Neural crest cell (in vitro differentiated cells): Measurements from ENCODE around the gene RUNX3. TPM values are rescaled to one million over a fixed set of nuclear protein-coding genes. Genes with fewer than 3 reads are reported as not detected.

ENCODE experiments used
- DNase-seq: peaks from one replicate; pipeline ENCODE4 v3.0.0; 2021; ENCODE audit warnings: low read depth, mixed read lengths, low spot score
- H3K27ac Mint-ChIP-seq: one replicate; pipeline ENCODE4 v1.8.0; 2021; ENCODE audit warnings: mild to moderate bottlenecking, mixed read lengths; ENCODE audit not compliant: unreplicated experiment
- H3K27me3 Mint-ChIP-seq: 2 replicates; pipeline ENCODE4 v1.8.0; 2021; ENCODE audit warnings: low read depth, mild to moderate bottlenecking, mixed read lengths
- H3K36me3 Mint-ChIP-seq: 2 replicates; pipeline ENCODE4 v1.8.0; 2021; ENCODE audit warnings: low read depth, mild to moderate bottlenecking, mixed read lengths
- H3K4me1 Mint-ChIP-seq: 2 replicates; pipeline ENCODE4 v1.8.0; 2021; ENCODE audit warnings: mixed read lengths
- H3K4me3 Mint-ChIP-seq: one replicate; pipeline ENCODE4 v1.8.0; 2021; ENCODE audit warnings: mild to moderate bottlenecking, mixed read lengths
- H3K9me3 Mint-ChIP-seq: 2 replicates; pipeline ENCODE4 v1.8.0; 2021; ENCODE audit warnings: mixed read lengths
- CTCF ChIP-seq: fragments of 200-600 bp; sonication (generic); conservative IDR thresholded peaks from 2 replicates; pipeline ENCODE4 v1.5.0; 2021; ENCODE audit warnings: antibody characterized with exemption, mild to moderate bottlenecking
- total RNA-seq: library from RNA; stranded (reverse); gene quantifications from 2 replicates; pipeline ENCODE4 v1.2.1, GENCODE V29; 2021

RUNX3 gene
- total RNA-seq, 1 donor from 2014 or later = 0.16 TPM

- no peak for DNase-seq
- Mint-ChIP-seq H3K27ac (peak overlapping the region; percentile 16), H3K27me3 (no peaks in the 10 kb centered on the region), H3K4me3 (no peak overlapping the region), H3K4me1 (peaks cover 36% of the 10 kb centered on the region), H3K36me3 (peaks cover 10% of the 10 kb centered on the region), H3K9me3 (peaks cover 12% of the 10 kb centered on the region)
- TF ChIP-seq CTCF = no peak
Observed at GRCh38 chr1:24972221-24972914, 42.3 kb upstream of the RUNX3 start.

GRCh38 chr1:24970926-24971875 is 41.1 kb upstream of the RUNX3 start:
- Mint-ChIP-seq H3K27ac (no peak overlapping the region), H3K27me3 (no peaks in the 10 kb centered on the region), H3K4me3 (no peak overlapping the region), H3K36me3 (peaks cover 8% of the 10 kb centered on the region), H3K9me3 (peaks cover 8% of the 10 kb centered on the region), H3K4me1 (peaks cover 36% of the 10 kb centered on the region)
- DNase-seq = no peak
- no peak for TF ChIP-seq CTCF

GRCh38 chr1:24970399-24970753 is 40.3 kb upstream of the RUNX3 start:
- H3K36me3 Mint-ChIP-seq = peaks cover 2% of the 10 kb centered on the region
- H3K9me3 Mint-ChIP-seq = peaks cover 2% of the 10 kb centered on the region
- no peaks in the 10 kb centered on the region for H3K27me3 Mint-ChIP-seq
- H3K27ac Mint-ChIP-seq = no peak overlapping the region
- no peak overlapping the region for H3K4me3 Mint-ChIP-seq
- DNase-seq = no peak
- peaks cover 36% of the 10 kb centered on the region for H3K4me1 Mint-ChIP-seq
- TF ChIP-seq CTCF = no peak

GRCh38 chr1:24969596-24970398 is 39.7 kb upstream of the RUNX3 start:
- DNase-seq = no peak
- TF ChIP-seq CTCF = no peak
- Mint-ChIP-seq H3K27me3 (no peaks in the 10 kb centered on the region), H3K27ac (no peak overlapping the region), H3K9me3 (no peaks in the 10 kb centered on the region), H3K36me3 (no peaks in the 10 kb centered on the region), H3K4me3 (no peak overlapping the region), H3K4me1 (peaks cover 36% of the 10 kb centered on the region)

- Mint-ChIP-seq H3K27ac (no peak overlapping the region), H3K9me3 (no peaks in the 10 kb centered on the region), H3K36me3 (no peaks in the 10 kb centered on the region), H3K4me1 (peaks cover 36% of the 10 kb centered on the region), H3K27me3 (no peaks in the 10 kb centered on the region), H3K4me3 (no peak overlapping the region)
- no peak for DNase-seq
- TF ChIP-seq CTCF = no peak
Observed at GRCh38 chr1:24968941-24969585, 39.0 kb upstream of the RUNX3 start.
